OCI-LY7 (cell line): ENCODE measurements around the gene ZBTB47. TPM values are rescaled to one million over a fixed set of nuclear protein-coding genes. Genes with fewer than 3 reads are reported as not detected.

Experiments
- BruUV-seq: library from RNA; stranded (reverse); fragments of 400-500 nt; replicated peaks from 2 replicates; lab custom pipeline; 2021; lab: Mats Ljungman, UMichigan
- CTCF ChIA-PET: fragments of 300-600 bp; sonication (Branson Sonifier 250); formaldehyde crosslinking; loops from one replicate; lab custom pipeline; 2022; ENCODE audit warnings: antibody characterized with exemption; ENCODE audit not compliant: unreplicated experiment; lab: Charles Lee
- POLR2A ChIA-PET: fragments of 300-600 bp; sonication (Branson Sonifier 250); formaldehyde crosslinking; loops from one replicate; lab custom pipeline; 2022; ENCODE audit warnings: antibody characterized with exemption; lab: Charles Lee
- DNase-seq: peaks from one replicate; pipeline ENCODE4 v3.0.0-alpha.2; 2015; ENCODE audit warnings: low spot score
- H2AFZ ChIP-seq: fragments of 200-600 bp; sonication (generic), shearing (Covaris generic); 2 replicates; pipeline ENCODE4 v1.6.1; 2014; ENCODE audit warnings: mild to moderate bottlenecking, antibody characterized with exemption, low read length, moderate library complexity
- H3K27ac ChIP-seq: fragments of 200-600 bp; sonication (generic); 2 replicates; pipeline ENCODE4 v1.5.1; 2014; ENCODE audit warnings: mixed run types, low read depth, mild to moderate bottlenecking, moderate library complexity, low read length, inconsistent platforms; ENCODE audit not compliant: poor library complexity, severe bottlenecking
- H3K36me3 ChIP-seq: fragments of 200-600 bp; sonication (generic); 2 replicates; pipeline ENCODE4 v1.6.1; 2014; ENCODE audit warnings: mild to moderate bottlenecking, antibody characterized with exemption, low read length, moderate library complexity, mixed read lengths; ENCODE audit not compliant: insufficient read depth
- H3K4me1 ChIP-seq: fragments of 200-600 bp; sonication (generic); 2 replicates; pipeline ENCODE4 v1.5.1; 2014; ENCODE audit warnings: mild to moderate bottlenecking, low read length; ENCODE audit not compliant: insufficient read depth, poor library complexity, severe bottlenecking
- H3K4me2 ChIP-seq: fragments of 200-600 bp; sonication (generic); 2 replicates; pipeline ENCODE4 v1.6.1; 2014; ENCODE audit warnings: mild to moderate bottlenecking, low read length
- H3K4me3 ChIP-seq: fragments of 200-600 bp; sonication (generic); 2 replicates; pipeline ENCODE4 v1.5.1; 2014; ENCODE audit warnings: mild to moderate bottlenecking, low read depth, low read length; ENCODE audit not compliant: poor library complexity, severe bottlenecking
- H3K79me2 ChIP-seq: fragments of 200-600 bp; sonication (generic); 2 replicates; pipeline ENCODE4 v1.6.1; 2016; ENCODE audit warnings: low read depth, mild to moderate bottlenecking, low read length, moderate library complexity, mixed read lengths; ENCODE audit not compliant: insufficient read depth
- H3K9me2 ChIP-seq: fragments of 200-600 bp; sonication (generic); 2 replicates; pipeline ENCODE4 v1.6.1; 2016; ENCODE audit warnings: mild to moderate bottlenecking, low read length, mixed read lengths; ENCODE audit not compliant: insufficient read depth
- H3K9me3 ChIP-seq: fragments of 200-600 bp; sonication (generic); 2 replicates; pipeline ENCODE4 v1.6.1; 2014; ENCODE audit warnings: mild to moderate bottlenecking, mixed run types, low read length, mixed read lengths
- H4K20me1 ChIP-seq: fragments of 200-600 bp; sonication (generic); 2 replicates; pipeline ENCODE4 v1.6.1; 2014; ENCODE audit warnings: mild to moderate bottlenecking, antibody characterized with exemption, low read length, moderate library complexity, mixed read lengths; ENCODE audit not compliant: insufficient read depth
- CTCF ChIP-seq: fragments of 200-600 bp; sonication (generic); conservative IDR thresholded peaks from 2 replicates; pipeline ENCODE4 v1.5.1; 2014; ENCODE audit warnings: mild to moderate bottlenecking, antibody characterized with exemption, low read length, moderate library complexity, mixed read lengths
- EZH2phosphoT487 ChIP-seq: fragments of 200-600 bp; sonication (generic); IDR thresholded peaks from 2 replicates; pipeline ENCODE4 v1.6.1; 2018; ENCODE audit warnings: low read depth, borderline replicate concordance, mild to moderate bottlenecking, mixed run types, antibody characterized with exemption, low read length, moderate library complexity, mixed read lengths
- intact Hi-C: fragments of 100-400 bp; cut with micrococcal nuclease; formaldehyde crosslinking; loops from one replicate; pipeline ENCODE4 v1.10.0; 2022; ENCODE audit not compliant: unreplicated experiment
- total RNA-seq, 2 experiments: library from RNA; depleted of rRNA in 1 of 2; stranded (reverse); fragments of >200 nt in 1 of 2; shearing (Covaris generic) in 1 of 2; gene quantifications; 2 replicates each; pipeline ENCODE4 v1.2.3, GENCODE V29; 2014 to 2022

ZBTB47 gene
- total RNA-seq, 2 experiments from 2014 or later: 0.09 TPM; not detected in 1

DNA sequence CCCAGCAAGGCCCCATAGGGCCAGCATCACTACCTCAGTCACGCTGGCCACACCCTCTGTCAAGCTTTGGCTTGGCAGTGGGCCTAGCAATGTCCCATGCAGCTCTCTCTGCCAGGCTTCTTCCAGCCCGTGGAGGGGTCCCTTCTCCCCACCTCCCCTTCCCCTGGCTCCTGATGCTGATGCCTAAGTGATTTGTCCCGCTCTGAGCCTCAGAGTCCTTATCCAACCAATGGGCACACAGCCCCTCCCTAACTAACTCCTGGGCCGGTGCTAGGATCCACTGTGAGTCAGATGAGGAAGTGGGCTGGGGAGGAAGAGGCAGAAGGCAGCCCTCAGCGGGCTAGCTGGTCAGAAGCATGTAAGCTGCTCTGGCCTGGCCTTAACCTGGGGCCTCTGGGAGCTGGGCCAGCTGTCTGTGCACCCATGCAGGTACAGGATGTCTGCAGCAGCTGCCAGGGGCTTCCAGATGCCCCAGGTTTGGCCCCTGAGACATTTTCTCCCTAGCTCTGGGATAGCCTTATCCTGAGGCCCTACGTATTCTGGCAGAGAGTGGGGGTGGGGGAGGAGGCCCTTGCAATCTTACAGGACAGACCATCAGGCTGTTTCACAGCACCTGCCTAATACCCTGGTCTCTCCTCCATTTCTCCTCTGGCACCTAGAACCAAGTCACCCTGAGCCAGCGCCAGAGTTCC lies 740 bp upstream of the ZBTB47 start:
- intact Hi-C loops: loop anchor here (10.0 kb wide), 1 partner anchor 92 kb away; no protein-coding TSS in a partner anchor
- Histone ChIP-seq H2AFZ (no peak overlapping the region), H3K9me3 (no peaks in the 10 kb centered on the region), H3K79me2 (no peaks in the 10 kb centered on the region), H3K4me3 (no peak overlapping the region), H4K20me1 (no peaks in the 10 kb centered on the region), H3K27ac (no peak overlapping the region), H3K36me3 (peaks cover 19% of the 10 kb centered on the region), H3K4me1 (peaks cover 5% of the 10 kb centered on the region), H3K9me2 (no peaks in the 10 kb centered on the region), H3K4me2 (no peak overlapping the region)
- TF ChIP-seq CTCF (no peak), EZH2phosphoT487 (no peak)
- DNase-seq: peak; percentile 42
- no TSS peak for BruUV-seq
- ChIA-PET POLR2A (interaction anchor here (0.6 kb wide), 1 partner anchor 8 kb away, joined by 3 read pairs; no protein-coding TSS in a partner anchor), CTCF (no interaction called here)

DNA sequence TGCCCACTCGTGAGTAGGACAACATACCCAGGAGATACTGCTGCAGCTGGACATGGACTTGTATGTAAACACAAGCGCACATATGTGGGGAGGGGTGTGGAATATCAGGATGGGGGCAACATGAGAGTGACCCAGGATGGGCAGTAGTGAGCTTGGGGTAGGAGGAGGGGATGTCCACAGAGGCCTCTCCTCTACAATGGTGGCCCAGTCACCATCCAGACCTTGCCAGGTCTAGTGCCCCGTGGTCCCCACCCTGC lies 266 bp upstream of the ZBTB47 start:
- Histone ChIP-seq H3K4me1 (peaks cover 5% of the 10 kb centered on the region), H3K9me2 (no peaks in the 10 kb centered on the region), H3K79me2 (no peaks in the 10 kb centered on the region), H3K4me2 (no peak overlapping the region), H4K20me1 (no peaks in the 10 kb centered on the region), H3K4me3 (no peak overlapping the region), H2AFZ (no peak overlapping the region), H3K36me3 (peaks cover 14% of the 10 kb centered on the region), H3K27ac (no peak overlapping the region), H3K9me3 (no peaks in the 10 kb centered on the region)
- DNase-seq: no peak
- TF ChIP-seq EZH2phosphoT487: no peak
- no peak for TF ChIP-seq CTCF
- CTCF ChIA-PET: no interaction called here
- BruUV-seq: no TSS peak
- intact Hi-C loops: loop anchor here (10.0 kb wide), 1 partner anchor 92 kb away; no protein-coding TSS in a partner anchor
- POLR2A ChIA-PET: no interaction called here
